GM23338 (cell line): Measurements from ENCODE around the gene TRIM72. TPM values are rescaled to one million over a fixed set of nuclear protein-coding genes. Genes with fewer than 3 reads are reported as not detected.
A peak's percentile ranks its signal among the peaks of the same experiment; 100 is the strongest.

Experiments
- ATAC-seq: fragments of 200-7000 bp; cut with Tn5 transposase; 3 replicates; pipeline ENCODE4 v1.9.1; 2020
- DNase-seq: peaks from one replicate; pipeline ENCODE4 v3.0.0-alpha.2; 2015; ENCODE audit warnings: low spot score
- H2AFZ ChIP-seq: fragments of 200-600 bp; sonication (generic); 2 replicates; pipeline ENCODE4 v1.8.0; 2016; ENCODE audit warnings: antibody characterized with exemption, mild to moderate bottlenecking, moderate library complexity
- H3F3A ChIP-seq: fragments of 200-600 bp; sonication (generic); replicated peaks from 2 replicates; pipeline ENCODE4 v1.8.0; 2017; ENCODE audit warnings: antibody characterized with exemption, mixed run types, low read depth
- H3K27ac ChIP-seq: fragments of 200-600 bp; sonication (generic); 2 replicates; pipeline ENCODE4 v1.6.1; 2016; ENCODE audit warnings: low read depth
- H3K27me3 ChIP-seq: fragments of 200-600 bp; sonication (generic); 2 replicates; pipeline ENCODE4 v1.8.0; 2016; ENCODE audit warnings: mild to moderate bottlenecking, mixed run types, moderate library complexity; ENCODE audit not compliant: insufficient read depth
- H3K36me3 ChIP-seq: fragments of 200-600 bp; sonication (generic); 2 replicates; pipeline ENCODE4 v1.8.0; 2016; ENCODE audit warnings: mild to moderate bottlenecking; ENCODE audit not compliant: insufficient read depth
- H3K4me1 ChIP-seq: fragments of 200-600 bp; sonication (generic); 2 replicates; pipeline ENCODE4 v1.8.0; 2016; ENCODE audit warnings: mild to moderate bottlenecking, moderate library complexity; ENCODE audit not compliant: insufficient read depth
- H3K4me2 ChIP-seq: fragments of 200-600 bp; sonication (generic); 2 replicates; pipeline ENCODE4 v1.7.1; 2017; ENCODE audit warnings: mixed run types
- H3K4me3 ChIP-seq: fragments of 200-600 bp; sonication (generic); 2 replicates; pipeline ENCODE4 v1.6.1; 2016; ENCODE audit warnings: mixed run types
- H3K79me2 ChIP-seq: fragments of 200-600 bp; sonication (generic); replicated peaks from 2 replicates; pipeline ENCODE4 v1.8.0; 2017; ENCODE audit warnings: mild to moderate bottlenecking; ENCODE audit not compliant: insufficient read depth
- H3K9me2 ChIP-seq: fragments of 200-600 bp; sonication (generic); 2 replicates; pipeline ENCODE4 v1.8.0; 2017; ENCODE audit not compliant: insufficient read depth
- H4K20me1 ChIP-seq: fragments of 200-600 bp; sonication (generic); replicated peaks from 2 replicates; pipeline ENCODE4 v1.8.0; 2017; ENCODE audit warnings: mild to moderate bottlenecking; ENCODE audit not compliant: insufficient read depth
- H3K27ac Mint-ChIP-seq: 2 replicates; pipeline ENCODE4 v1.8.0; 2020; ENCODE audit warnings: inconsistent platforms, mild to moderate bottlenecking, moderate library complexity, mixed read lengths
- H3K27me3 Mint-ChIP-seq: 3 replicates; pipeline ENCODE4 v1.8.0; 2022; ENCODE audit warnings: low read depth, mild to moderate bottlenecking, moderate library complexity, mixed read lengths, inconsistent platforms; ENCODE audit not compliant: insufficient read depth, poor library complexity
- H3K36me3 Mint-ChIP-seq: 3 replicates; pipeline ENCODE4 v1.8.0; 2021; ENCODE audit warnings: low read depth, mild to moderate bottlenecking, inconsistent platforms, moderate library complexity, mixed read lengths
- H3K4me1 Mint-ChIP-seq: 3 replicates; pipeline ENCODE4 v1.8.0; 2020; ENCODE audit warnings: mild to moderate bottlenecking, inconsistent platforms, mixed read lengths
- H3K4me3 Mint-ChIP-seq: 3 replicates; pipeline ENCODE4 v1.8.0; 2021; ENCODE audit warnings: moderate library complexity, mild to moderate bottlenecking, inconsistent platforms, mixed read lengths
- H3K9me3 Mint-ChIP-seq: 3 replicates; pipeline ENCODE4 v1.8.0; 2020; ENCODE audit warnings: moderate library complexity, mild to moderate bottlenecking, inconsistent platforms, mixed read lengths
- CREB1 ChIP-seq: fragments of 250-450 bp; sonication (Bioruptor Pico); IDR thresholded peaks from 2 replicates; pipeline ENCODE4 v1.5.0; 2020; ENCODE audit warnings: low read depth, mild to moderate bottlenecking, moderate library complexity
- EZH2 ChIP-seq: fragments of 200-600 bp; sonication (generic); IDR thresholded peaks from one replicate; pipeline ENCODE4 v1.8.0; 2017; ENCODE audit warnings: antibody characterized with exemption, mild to moderate bottlenecking, low read depth; ENCODE audit not compliant: unreplicated experiment
- EZH2phosphoT487 ChIP-seq: fragments of 200-600 bp; sonication (generic); IDR thresholded peaks from one replicate; pipeline ENCODE4 v1.8.1; 2018; ENCODE audit warnings: antibody characterized with exemption; ENCODE audit not compliant: unreplicated experiment
- JUNB ChIP-seq: IDR thresholded peaks from one replicate; pipeline ENCODE4 v1.6.1; 2016; ENCODE audit warnings: antibody characterized with exemption; ENCODE audit not compliant: unreplicated experiment
- NANOG ChIP-seq: IDR thresholded peaks from 2 replicates; pipeline ENCODE4 v1.6.1; 2016; ENCODE audit warnings: antibody characterized with exemption, borderline replicate concordance
- POLR2AphosphoS5 ChIP-seq: IDR thresholded peaks from 2 replicates; pipeline ENCODE4 v1.6.1; 2016; ENCODE audit warnings: antibody characterized with exemption, low read depth
- STAT1 ChIP-seq: IDR thresholded peaks from one replicate; pipeline ENCODE4 v1.6.1; 2016; ENCODE audit warnings: antibody characterized with exemption; ENCODE audit not compliant: unreplicated experiment
- ZNF114 ChIP-seq: fragments of 250-450 bp; sonication (Bioruptor Pico); IDR thresholded peaks from 2 replicates; pipeline ENCODE4 v1.5.0; 2020; ENCODE audit warnings: mild to moderate bottlenecking, moderate library complexity
- ZNF331 ChIP-seq: fragments of 250-450 bp; sonication (Bioruptor Pico); IDR thresholded peaks from 2 replicates; pipeline ENCODE4 v1.5.0; 2020; ENCODE audit warnings: low read depth, mild to moderate bottlenecking, moderate library complexity
- polyA plus RNA-seq: library from polyadenylated mRNA; unstranded; fragments of >200 nt; fragmentation: Nextera tagmentation; extraction: Ambion mirVana; gene quantifications from 2 replicates; pipeline ENCODE4 v1.2.1, GENCODE V29; 2016
- total RNA-seq: library from RNA; depleted of rRNA; stranded (reverse); fragments of >200 nt; shearing (Covaris generic); gene quantifications from 2 replicates; pipeline ENCODE4 v1.2.3, GENCODE V29; 2014
- TF ChIP-seq, protein P1 (sequence below), 2 experiments: fragments of 200-600 bp in 1 of 2; sonication (generic) in 1 of 2; conservative IDR thresholded peaks; 2 replicates each; pipeline versions ENCODE4 v1.5.1 to v1.6.1; 2016 to 2017; ENCODE audit warnings: antibody characterized with exemption in 2 of 2, low read depth in 2 of 2, mild to moderate bottlenecking in 2 of 2, moderate library complexity in 1 of 2
- TF ChIP-seq, protein P2 (sequence below): IDR thresholded peaks from one replicate; pipeline ENCODE4 v1.6.1; 2018; ENCODE audit warnings: antibody characterized with exemption; ENCODE audit not compliant: unreplicated experiment
- TF ChIP-seq, protein P3 (sequence below): IDR thresholded peaks from 2 replicates; pipeline ENCODE4 v1.6.1; 2016; ENCODE audit warnings: antibody characterized with exemption
- TF ChIP-seq, protein P4 (sequence below): fragments of 250-450 bp; sonication (Bioruptor Pico); IDR thresholded peaks from 2 replicates; pipeline ENCODE4 v1.5.0; 2020; ENCODE audit warnings: mild to moderate bottlenecking, moderate library complexity

TRIM72 gene
- total and polyA plus RNA-seq, 2 experiments from 2014 or later, result 0.81 to 1.3 TPM

DNA sequence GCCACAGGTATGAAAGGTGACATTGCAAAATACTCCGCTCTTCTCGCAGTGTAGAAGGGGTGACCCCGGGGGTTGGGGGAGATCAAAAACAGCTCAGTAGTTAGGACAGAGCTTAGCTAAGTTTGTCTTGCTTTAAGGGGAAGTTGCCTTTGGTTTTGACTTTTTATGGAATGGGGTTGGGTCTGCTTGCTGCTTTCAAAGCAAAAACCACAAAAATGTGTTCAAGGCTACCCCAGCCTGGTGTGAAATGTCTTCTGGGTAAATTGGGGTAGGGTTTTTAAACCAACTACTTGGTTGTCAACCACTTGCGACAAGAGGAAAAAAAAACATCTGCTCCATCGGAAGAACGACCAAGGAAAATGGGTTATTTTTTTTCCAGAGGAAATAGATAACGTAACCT lies 27.7 kb upstream of the TRIM72 start:
- peak overlapping the region; percentile 24; the same call in 1 of the 3 replicates for H3K4me3 Mint-ChIP-seq
- peaks cover 95% of the 10 kb centered on the region for H3K36me3 ChIP-seq
- no peak overlapping the region for H2AFZ ChIP-seq
- H3K27me3 Mint-ChIP-seq, result peaks cover 16% of the 10 kb centered on the region
- H3K36me3 Mint-ChIP-seq, result peaks cover 100% of the 10 kb centered on the region
- H3K4me1 ChIP-seq, result peaks cover 18% of the 10 kb centered on the region
- no peaks in the 10 kb centered on the region for H3K27me3 ChIP-seq
- H3K4me1 Mint-ChIP-seq, result peaks cover 41% of the 10 kb centered on the region
- peaks cover 71% of the 10 kb centered on the region for H3F3A ChIP-seq
- H3K4me3 ChIP-seq, result no peak overlapping the region
- H3K4me2 ChIP-seq, result no peak overlapping the region
- H3K79me2 ChIP-seq, result peaks cover 98% of the 10 kb centered on the region
- 0 out of 2 replicates have a peak overlapping the region, but pooled peaks have one; percentile 1 for H3K27ac ChIP-seq
- H3K27ac Mint-ChIP-seq, result no peak overlapping the region; the same call in 1 of the 2 replicates
- ATAC-seq (no peak), DNase-seq (no peak)
- H3K9me2 ChIP-seq, result no peaks in the 10 kb centered on the region
- TF ChIP-seq, protein P1, sequence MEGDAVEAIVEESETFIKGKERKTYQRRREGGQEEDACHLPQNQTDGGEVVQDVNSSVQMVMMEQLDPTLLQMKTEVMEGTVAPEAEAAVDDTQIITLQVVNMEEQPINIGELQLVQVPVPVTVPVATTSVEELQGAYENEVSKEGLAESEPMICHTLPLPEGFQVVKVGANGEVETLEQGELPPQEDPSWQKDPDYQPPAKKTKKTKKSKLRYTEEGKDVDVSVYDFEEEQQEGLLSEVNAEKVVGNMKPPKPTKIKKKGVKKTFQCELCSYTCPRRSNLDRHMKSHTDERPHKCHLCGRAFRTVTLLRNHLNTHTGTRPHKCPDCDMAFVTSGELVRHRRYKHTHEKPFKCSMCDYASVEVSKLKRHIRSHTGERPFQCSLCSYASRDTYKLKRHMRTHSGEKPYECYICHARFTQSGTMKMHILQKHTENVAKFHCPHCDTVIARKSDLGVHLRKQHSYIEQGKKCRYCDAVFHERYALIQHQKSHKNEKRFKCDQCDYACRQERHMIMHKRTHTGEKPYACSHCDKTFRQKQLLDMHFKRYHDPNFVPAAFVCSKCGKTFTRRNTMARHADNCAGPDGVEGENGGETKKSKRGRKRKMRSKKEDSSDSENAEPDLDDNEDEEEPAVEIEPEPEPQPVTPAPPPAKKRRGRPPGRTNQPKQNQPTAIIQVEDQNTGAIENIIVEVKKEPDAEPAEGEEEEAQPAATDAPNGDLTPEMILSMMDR (conservative IDR thresholded peaks at IDR 0.05; ENCODE audit: low read depth in 2 of 2), result no peak
- TF ChIP-seq EZH2 (no peak), STAT1 (no peak), NANOG (no peak), CREB1 (CRISPR knock-in tag) (no peak), EZH2phosphoT487 (no peak), ZNF114 (CRISPR knock-in tag) (no peak), POLR2AphosphoS5 (no peak), JUNB (no peak), ZNF331 (CRISPR knock-in tag) (no peak)
- TF ChIP-seq, protein P2, sequence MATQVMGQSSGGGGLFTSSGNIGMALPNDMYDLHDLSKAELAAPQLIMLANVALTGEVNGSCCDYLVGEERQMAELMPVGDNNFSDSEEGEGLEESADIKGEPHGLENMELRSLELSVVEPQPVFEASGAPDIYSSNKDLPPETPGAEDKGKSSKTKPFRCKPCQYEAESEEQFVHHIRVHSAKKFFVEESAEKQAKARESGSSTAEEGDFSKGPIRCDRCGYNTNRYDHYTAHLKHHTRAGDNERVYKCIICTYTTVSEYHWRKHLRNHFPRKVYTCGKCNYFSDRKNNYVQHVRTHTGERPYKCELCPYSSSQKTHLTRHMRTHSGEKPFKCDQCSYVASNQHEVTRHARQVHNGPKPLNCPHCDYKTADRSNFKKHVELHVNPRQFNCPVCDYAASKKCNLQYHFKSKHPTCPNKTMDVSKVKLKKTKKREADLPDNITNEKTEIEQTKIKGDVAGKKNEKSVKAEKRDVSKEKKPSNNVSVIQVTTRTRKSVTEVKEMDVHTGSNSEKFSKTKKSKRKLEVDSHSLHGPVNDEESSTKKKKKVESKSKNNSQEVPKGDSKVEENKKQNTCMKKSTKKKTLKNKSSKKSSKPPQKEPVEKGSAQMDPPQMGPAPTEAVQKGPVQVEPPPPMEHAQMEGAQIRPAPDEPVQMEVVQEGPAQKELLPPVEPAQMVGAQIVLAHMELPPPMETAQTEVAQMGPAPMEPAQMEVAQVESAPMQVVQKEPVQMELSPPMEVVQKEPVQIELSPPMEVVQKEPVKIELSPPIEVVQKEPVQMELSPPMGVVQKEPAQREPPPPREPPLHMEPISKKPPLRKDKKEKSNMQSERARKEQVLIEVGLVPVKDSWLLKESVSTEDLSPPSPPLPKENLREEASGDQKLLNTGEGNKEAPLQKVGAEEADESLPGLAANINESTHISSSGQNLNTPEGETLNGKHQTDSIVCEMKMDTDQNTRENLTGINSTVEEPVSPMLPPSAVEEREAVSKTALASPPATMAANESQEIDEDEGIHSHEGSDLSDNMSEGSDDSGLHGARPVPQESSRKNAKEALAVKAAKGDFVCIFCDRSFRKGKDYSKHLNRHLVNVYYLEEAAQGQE, result no peak
- TF ChIP-seq, protein P3, sequence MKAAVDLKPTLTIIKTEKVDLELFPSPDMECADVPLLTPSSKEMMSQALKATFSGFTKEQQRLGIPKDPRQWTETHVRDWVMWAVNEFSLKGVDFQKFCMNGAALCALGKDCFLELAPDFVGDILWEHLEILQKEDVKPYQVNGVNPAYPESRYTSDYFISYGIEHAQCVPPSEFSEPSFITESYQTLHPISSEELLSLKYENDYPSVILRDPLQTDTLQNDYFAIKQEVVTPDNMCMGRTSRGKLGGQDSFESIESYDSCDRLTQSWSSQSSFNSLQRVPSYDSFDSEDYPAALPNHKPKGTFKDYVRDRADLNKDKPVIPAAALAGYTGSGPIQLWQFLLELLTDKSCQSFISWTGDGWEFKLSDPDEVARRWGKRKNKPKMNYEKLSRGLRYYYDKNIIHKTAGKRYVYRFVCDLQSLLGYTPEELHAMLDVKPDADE, result no peak
- TF ChIP-seq, protein P4, sequence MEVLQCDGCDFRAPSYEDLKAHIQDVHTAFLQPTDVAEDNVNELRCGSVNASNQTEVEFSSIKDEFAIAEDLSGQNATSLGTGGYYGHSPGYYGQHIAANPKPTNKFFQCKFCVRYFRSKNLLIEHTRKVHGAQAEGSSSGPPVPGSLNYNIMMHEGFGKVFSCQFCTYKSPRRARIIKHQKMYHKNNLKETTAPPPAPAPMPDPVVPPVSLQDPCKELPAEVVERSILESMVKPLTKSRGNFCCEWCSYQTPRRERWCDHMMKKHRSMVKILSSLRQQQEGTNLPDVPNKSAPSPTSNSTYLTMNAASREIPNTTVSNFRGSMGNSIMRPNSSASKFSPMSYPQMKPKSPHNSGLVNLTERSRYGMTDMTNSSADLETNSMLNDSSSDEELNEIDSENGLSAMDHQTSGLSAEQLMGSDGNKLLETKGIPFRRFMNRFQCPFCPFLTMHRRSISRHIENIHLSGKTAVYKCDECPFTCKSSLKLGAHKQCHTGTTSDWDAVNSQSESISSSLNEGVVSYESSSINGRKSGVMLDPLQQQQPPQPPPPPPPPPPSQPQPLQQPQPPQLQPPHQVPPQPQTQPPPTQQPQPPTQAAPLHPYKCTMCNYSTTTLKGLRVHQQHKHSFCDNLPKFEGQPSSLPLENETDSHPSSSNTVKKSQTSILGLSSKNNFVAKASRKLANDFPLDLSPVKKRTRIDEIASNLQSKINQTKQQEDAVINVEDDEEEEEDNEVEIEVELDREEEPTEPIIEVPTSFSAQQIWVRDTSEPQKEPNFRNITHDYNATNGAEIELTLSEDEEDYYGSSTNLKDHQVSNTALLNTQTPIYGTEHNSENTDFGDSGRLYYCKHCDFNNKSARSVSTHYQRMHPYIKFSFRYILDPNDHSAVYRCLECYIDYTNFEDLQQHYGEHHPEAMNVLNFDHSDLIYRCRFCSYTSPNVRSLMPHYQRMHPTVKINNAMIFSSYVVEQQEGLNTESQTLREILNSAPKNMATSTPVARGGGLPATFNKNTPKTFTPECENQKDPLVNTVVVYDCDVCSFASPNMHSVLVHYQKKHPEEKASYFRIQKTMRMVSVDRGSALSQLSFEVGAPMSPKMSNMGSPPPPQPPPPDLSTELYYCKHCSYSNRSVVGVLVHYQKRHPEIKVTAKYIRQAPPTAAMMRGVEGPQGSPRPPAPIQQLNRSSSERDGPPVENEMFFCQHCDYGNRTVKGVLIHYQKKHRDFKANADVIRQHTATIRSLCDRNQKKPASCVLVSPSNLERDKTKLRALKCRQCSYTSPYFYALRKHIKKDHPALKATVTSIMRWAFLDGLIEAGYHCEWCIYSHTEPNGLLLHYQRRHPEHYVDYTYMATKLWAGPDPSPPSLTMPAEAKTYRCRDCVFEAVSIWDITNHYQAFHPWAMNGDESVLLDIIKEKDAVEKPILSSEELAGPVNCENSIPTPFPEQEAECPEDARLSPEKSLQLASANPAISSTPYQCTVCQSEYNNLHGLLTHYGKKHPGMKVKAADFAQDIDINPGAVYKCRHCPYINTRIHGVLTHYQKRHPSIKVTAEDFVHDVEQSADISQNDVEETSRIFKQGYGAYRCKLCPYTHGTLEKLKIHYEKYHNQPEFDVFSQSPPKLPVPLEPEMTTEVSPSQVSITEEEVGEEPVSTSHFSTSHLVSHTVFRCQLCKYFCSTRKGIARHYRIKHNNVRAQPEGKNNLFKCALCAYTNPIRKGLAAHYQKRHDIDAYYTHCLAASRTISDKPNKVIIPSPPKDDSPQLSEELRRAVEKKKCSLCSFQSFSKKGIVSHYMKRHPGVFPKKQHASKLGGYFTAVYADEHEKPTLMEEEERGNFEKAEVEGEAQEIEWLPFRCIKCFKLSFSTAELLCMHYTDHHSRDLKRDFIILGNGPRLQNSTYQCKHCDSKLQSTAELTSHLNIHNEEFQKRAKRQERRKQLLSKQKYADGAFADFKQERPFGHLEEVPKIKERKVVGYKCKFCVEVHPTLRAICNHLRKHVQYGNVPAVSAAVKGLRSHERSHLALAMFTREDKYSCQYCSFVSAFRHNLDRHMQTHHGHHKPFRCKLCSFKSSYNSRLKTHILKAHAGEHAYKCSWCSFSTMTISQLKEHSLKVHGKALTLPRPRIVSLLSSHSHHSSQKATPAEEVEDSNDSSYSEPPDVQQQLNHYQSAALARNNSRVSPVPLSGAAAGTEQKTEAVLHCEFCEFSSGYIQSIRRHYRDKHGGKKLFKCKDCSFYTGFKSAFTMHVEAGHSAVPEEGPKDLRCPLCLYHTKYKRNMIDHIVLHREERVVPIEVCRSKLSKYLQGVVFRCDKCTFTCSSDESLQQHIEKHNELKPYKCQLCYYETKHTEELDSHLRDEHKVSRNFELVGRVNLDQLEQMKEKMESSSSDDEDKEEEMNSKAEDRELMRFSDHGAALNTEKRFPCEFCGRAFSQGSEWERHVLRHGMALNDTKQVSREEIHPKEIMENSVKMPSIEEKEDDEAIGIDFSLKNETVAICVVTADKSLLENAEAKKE (CRISPR knock-in tag), result no peak
- peaks cover 87% of the 10 kb centered on the region for H4K20me1 ChIP-seq
- H3K9me3 Mint-ChIP-seq, result peaks cover 2% of the 10 kb centered on the region; the same call in 2 of the 3 replicates
